HCT116 (cell line): Measurements from ENCODE around the gene FLYWCH1. TPM values are rescaled to one million over a fixed set of nuclear protein-coding genes. Genes with fewer than 3 reads are reported as not detected.

Experiments
- ATAC-seq: fragments of 200-7000 bp; cut with Tn5 transposase; 2 replicates; pipeline ENCODE4 v1.9.1; 2020; ENCODE audit warnings: mild to moderate bottlenecking, moderate library complexity
- BruUV-seq: library from RNA; stranded (reverse); fragments of 400-500 nt; replicated peaks from 2 replicates; lab custom pipeline; 2021; lab: Mats Ljungman, UMichigan
- CTCF ChIA-PET: fragments of 300-600 bp; sonication (Branson Sonifier 250); formaldehyde crosslinking; loops from one replicate; lab custom pipeline; 2021; ENCODE audit warnings: antibody characterized with exemption; lab: Charles Lee
- POLR2A ChIA-PET: fragments of 300-600, 350-600 bp; sonication (Branson Sonifier 250); formaldehyde crosslinking; loops from one replicate; lab custom pipeline; 2021; ENCODE audit warnings: antibody characterized with exemption; lab: Charles Lee
- RAD21 ChIA-PET, 2 experiments: fragments of 300-600 bp; sonication (Branson Sonifier 250); formaldehyde crosslinking; loops; one replicate each; lab custom pipeline; 2023; ENCODE audit warnings: low total read pairs in 2 of 2; ENCODE audit not compliant: uncharacterized antibody in 2 of 2, unreplicated experiment in 2 of 2, low non-redundant PET in 1 of 2; lab: Charles Lee
- DNase-seq: peaks from one replicate; pipeline ENCODE4 v3.0.0-alpha.2; 2010; ENCODE audit warnings: low read depth, low spot score
- H2AFZ ChIP-seq: fragments of 200-600 bp; shearing (Covaris generic), sonication (generic); 2 replicates; pipeline ENCODE4 v1.6.1; 2017; ENCODE audit warnings: low read depth, mixed run types, mixed read lengths, antibody characterized with exemption, low read length; ENCODE audit not compliant: poor library complexity, severe bottlenecking
- H3K27ac ChIP-seq: 2 replicates; pipeline ENCODE4 v1.5.1; 2012; ENCODE audit warnings: low read depth, low read length
- H3K27me3 ChIP-seq: fragments of 200-600 bp; sonication (generic); 2 replicates; pipeline ENCODE4 v1.6.1; 2016; ENCODE audit warnings: mixed run types, low read length, mixed read lengths; ENCODE audit not compliant: insufficient read depth
- H3K36me3 ChIP-seq, 2 experiments: fragments of 200-500 bp in 1 of 2; fragments of 200-600 bp in 1 of 2; sonication (Bioruptor generic) in 1 of 2; sonication (generic) in 1 of 2; 2 replicates each; pipeline versions ENCODE4 v1.5.1 to v1.6.1; 2014 to 2016; ENCODE audit warnings: low read length in 2 of 2, inconsistent platforms in 1 of 2, mixed read lengths in 1 of 2, mixed run types in 1 of 2; ENCODE audit not compliant: insufficient read depth in 2 of 2, control insufficient read depth in 1 of 2
- H3K4me1 ChIP-seq, 2 experiments: fragments of 200-600 bp in 1 of 2; sonication (generic) in 1 of 2; 2 replicates each; pipeline versions ENCODE4 v1.5.1 to v1.6.1; 2012 to 2017; ENCODE audit warnings: low read length in 2 of 2, inconsistent platforms in 1 of 2, mild to moderate bottlenecking in 1 of 2, mixed read lengths in 1 of 2, mixed run types in 1 of 2, moderate library complexity in 1 of 2; ENCODE audit not compliant: insufficient read depth in 2 of 2, control insufficient read depth in 1 of 2
- H3K4me2 ChIP-seq: fragments of 200-600 bp; sonication (generic); 2 replicates; pipeline ENCODE4 v1.6.1; 2017; ENCODE audit warnings: mixed run types, low read length, mixed read lengths
- H3K4me3 ChIP-seq, 2 experiments: fragments of 200-600 bp in 1 of 2; sonication (generic) in 1 of 2; replicated peaks in 1 of 2; 2 replicates each; pipeline ENCODE4 v1.5.1; 2011 to 2016; ENCODE audit warnings: low read length in 2 of 2, control low read depth in 1 of 2, low read depth in 1 of 2, mild to moderate bottlenecking in 1 of 2, mixed read lengths in 1 of 2, mixed run types in 1 of 2
- H3K79me2 ChIP-seq: fragments of 200-600 bp; sonication (generic); 2 replicates; pipeline ENCODE4 v1.6.1; 2017; ENCODE audit warnings: mild to moderate bottlenecking, mixed run types, low read length, moderate library complexity, mixed read lengths; ENCODE audit not compliant: insufficient read depth
- H3K9ac ChIP-seq: fragments of 200-600 bp; sonication (generic); 2 replicates; pipeline ENCODE4 v1.6.1; 2016; ENCODE audit warnings: low read length, mixed read lengths
- H3K9me2 ChIP-seq: fragments of 200-600 bp; sonication (generic), shearing (Covaris generic); 2 replicates; pipeline ENCODE4 v1.6.1; 2017; ENCODE audit warnings: mixed run types, mild to moderate bottlenecking, moderate library complexity; ENCODE audit not compliant: insufficient read depth
- H3K9me3 ChIP-seq, 2 experiments: fragments of 200-500 bp in 1 of 2; fragments of 200-600 bp in 1 of 2; sonication (Bioruptor generic) in 1 of 2; sonication (generic) in 1 of 2; 2 replicates each; pipeline ENCODE4 v1.6.1; 2014 to 2017; ENCODE audit warnings: low read length in 2 of 2, mixed read lengths in 2 of 2, inconsistent platforms in 1 of 2, low read depth in 1 of 2, mild to moderate bottlenecking in 1 of 2, mixed run types in 1 of 2, moderate library complexity in 1 of 2; ENCODE audit not compliant: control insufficient read depth in 1 of 2, insufficient read depth in 1 of 2
- H4K20me1 ChIP-seq: fragments of 200-600 bp; sonication (generic), shearing (Covaris generic); 2 replicates; pipeline ENCODE4 v1.6.1; 2017; ENCODE audit warnings: mixed run types, mild to moderate bottlenecking, moderate library complexity; ENCODE audit not compliant: insufficient read depth
- CBX3 ChIP-seq: IDR thresholded peaks from 2 replicates; pipeline ENCODE4 v1.6.1; 2012; ENCODE audit warnings: low read depth
- CTCF ChIP-seq, 3 experiments: fragments of 200-600 bp in 1 of 3; sonication (generic) in 1 of 3; IDR thresholded peaks in 2 of 3; conservative IDR thresholded peaks in 1 of 3; 2 replicates each; pipeline ENCODE4 v1.5.1; 2012 to 2017; ENCODE audit warnings: low read depth in 2 of 3, low read length in 2 of 3, antibody characterized with exemption in 1 of 3, borderline replicate concordance in 1 of 3, control low read depth in 1 of 3, mild to moderate bottlenecking in 1 of 3, mixed read lengths in 1 of 3, mixed run types in 1 of 3, moderate library complexity in 1 of 3; ENCODE audit not compliant: insufficient read depth in 1 of 3
- ELF1 ChIP-seq: IDR thresholded peaks from 2 replicates; pipeline ENCODE4 v1.6.1; 2012; ENCODE audit warnings: low read depth, borderline replicate concordance
- EZH2phosphoT487 ChIP-seq: fragments of 200-600 bp; IDR thresholded peaks from 2 replicates; pipeline ENCODE4 v1.6.1; 2018; ENCODE audit warnings: antibody characterized with exemption, borderline replicate concordance
- MAX ChIP-seq: IDR thresholded peaks from 2 replicates; pipeline ENCODE4 v1.6.1; 2012
- RAD21 ChIP-seq: IDR thresholded peaks from 2 replicates; pipeline ENCODE4 v1.6.1; 2012; ENCODE audit warnings: low read depth, mild to moderate bottlenecking
- SRF ChIP-seq: IDR thresholded peaks from 2 replicates; pipeline ENCODE4 v1.6.1; 2012; ENCODE audit warnings: low read depth
- TCF7L2 ChIP-seq: IDR thresholded peaks from 2 replicates; pipeline ENCODE4 v1.7.0; 2011; ENCODE audit warnings: borderline replicate concordance, inconsistent platforms; ENCODE audit not compliant: insufficient read depth, insufficient read length; ENCODE audit errors: extremely low read depth
- YY1 ChIP-seq: IDR thresholded peaks from 2 replicates; pipeline ENCODE4 v1.6.1; 2011; ENCODE audit warnings: low read length, low read depth, moderate library complexity, mild to moderate bottlenecking; ENCODE audit not compliant: insufficient replicate concordance; ENCODE audit errors: extremely low read depth
- intact Hi-C: fragments of 100-400 bp; cut with micrococcal nuclease; formaldehyde crosslinking; loops from 2 replicates; pipeline ENCODE4 v1.10.0; 2022
- total RNA-seq: library from RNA; stranded (reverse); gene quantifications from one replicate; pipeline ENCODE4 v1.2.1, GENCODE V29; 2021; ENCODE audit not compliant: unreplicated experiment

FLYWCH1 gene
- total RNA-seq, 1 experiment from 2014 or later: 66.6 TPM

GRCh38 chr16:2991566-2992261, 80.0 kb downstream of the FLYWCH1 start:
- ChIA-PET CTCF (interaction anchor here (0.8 kb wide), 1 partner anchor 9 kb away, joined by 3 read pairs; no protein-coding TSS in a partner anchor), RAD21 (no interaction called here), POLR2A (interaction anchor here (0.6 kb wide), 1 partner anchor 28 kb away, joined by 3 read pairs; no protein-coding TSS in a partner anchor)
- H4K20me1 ChIP-seq: no peaks in the 10 kb centered on the region
- H3K27me3 ChIP-seq: no peaks in the 10 kb centered on the region
- no peaks in the 10 kb centered on the region for H3K36me3 ChIP-seq
- no peak overlapping the region for H3K27ac ChIP-seq
- peak overlapping the region; percentile 32 for H3K4me2 ChIP-seq
- peaks cover 11 to 28% of the 10 kb centered on the region in 2 experiments for H3K4me1 ChIP-seq
- no TSS peak for BruUV-seq
- H3K9ac ChIP-seq: no peak overlapping the region
- no peak for DNase-seq
- H3K4me3 ChIP-seq: no peak overlapping the region
- no peaks in the 10 kb centered on the region for H3K9me3 ChIP-seq
- H3K79me2 ChIP-seq: no peaks in the 10 kb centered on the region
- TF ChIP-seq CBX3 (no peak), CTCF (IDR thresholded peaks at IDR 0.05 in 2 of 3, conservative IDR thresholded peaks at IDR 0.05 in 1 of 3; ENCODE audit: borderline replicate concordance in 1 of 3, insufficient read depth in 1 of 3, low read depth in 2 of 3, low read length in 2 of 3) (no peak), EZH2phosphoT487 (no peak), MAX (no peak), RAD21 (no peak), ELF1 (no peak), SRF (no peak), TCF7L2 (no peak), YY1 (no peak)
- H2AFZ ChIP-seq: no peak overlapping the region
- intact Hi-C loops: no loop called here
- no peak for ATAC-seq
- H3K9me2 ChIP-seq: no peaks in the 10 kb centered on the region
